Measurements from ENCODE around the gene ARRB1. TPM values are rescaled to one million over a fixed set of nuclear protein-coding genes. Genes with fewer than 3 reads are reported as not detected.
"Not testable (repeated sequence)": the region's sequence is repeated elsewhere in the genome, so short reads cannot be mapped to it uniquely, and the experiment has no call there.

ARRB1 gene
- total RNA-seq, 2 donors from 2014 or later, result 26.3 to 39.6 TPM

GRCh38 chr11:75383246-75383645 is 31.8 kb upstream of the ARRB1 start:
- Mint-ChIP-seq H3K27ac (peak overlapping the region; percentile 32), H3K27me3 (no peaks in the 10 kb centered on the region), H3K4me1 (peaks cover 14% of the 10 kb centered on the region), H3K36me3 (ENCODE audit: low read depth) (no peaks in the 10 kb centered on the region), H3K4me3 (peak overlapping the region; percentile 5)
- DNase-seq (no peak), ATAC-seq (peak; percentile 52)
- no peaks in the 10 kb centered on the region for H3K9me3 ChIP-seq (ENCODE audit: control insufficient read depth, low read length, poor library complexity, severe bottlenecking)

- H3K4me3 Mint-ChIP-seq, result no peak overlapping the region
- no peak for DNase-seq
- H3K27me3 Mint-ChIP-seq, result no peaks in the 10 kb centered on the region
- ATAC-seq, result no peak
- no peaks in the 10 kb centered on the region for H3K36me3 Mint-ChIP-seq (ENCODE audit: low read depth)
- H3K27ac Mint-ChIP-seq, result peak overlapping the region; percentile 49
- peaks cover 14% of the 10 kb centered on the region for H3K4me1 Mint-ChIP-seq
- no peaks in the 10 kb centered on the region for H3K9me3 ChIP-seq (ENCODE audit: control insufficient read depth, low read length, poor library complexity, severe bottlenecking)
These were observed 29.4 kb upstream of the ARRB1 start for GRCh38 chr11:75380716-75381420.

- DNase-seq, result no peak
- Mint-ChIP-seq H3K4me3 (no peak overlapping the region), H3K36me3 (ENCODE audit: low read depth) (no peaks in the 10 kb centered on the region), H3K27ac (no peak overlapping the region), H3K27me3 (no peaks in the 10 kb centered on the region), H3K4me1 (peaks cover 14% of the 10 kb centered on the region)
- no peak for ATAC-seq
- no peaks in the 10 kb centered on the region for H3K9me3 ChIP-seq (ENCODE audit: control insufficient read depth, low read length, poor library complexity, severe bottlenecking)
These were observed 28.8 kb upstream of the ARRB1 start for GRCh38 chr11:75380245-75380644.

GRCh38 chr11:75378776-75379175 is 27.3 kb upstream of the ARRB1 start:
- H3K4me1 Mint-ChIP-seq; ATAC-seq; H3K27ac Mint-ChIP-seq; H3K9me3 ChIP-seq (ENCODE audit: control insufficient read depth, low read length, poor library complexity, severe bottlenecking); H3K27me3 Mint-ChIP-seq; H3K4me3 Mint-ChIP-seq; DNase-seq; H3K36me3 Mint-ChIP-seq (ENCODE audit: low read depth): not testable (repeated sequence)

GRCh38 chr11:75376175-75376574 is 24.7 kb upstream of the ARRB1 start:
- H3K36me3 Mint-ChIP-seq (ENCODE audit: low read depth), result no peaks in the 10 kb centered on the region
- no peak overlapping the region for H3K27ac Mint-ChIP-seq
- H3K9me3 ChIP-seq (ENCODE audit: control insufficient read depth, low read length, poor library complexity, severe bottlenecking), result no peaks in the 10 kb centered on the region
- no peak for ATAC-seq
- no peaks in the 10 kb centered on the region for H3K27me3 Mint-ChIP-seq
- no peak for DNase-seq
- H3K4me3 Mint-ChIP-seq, result no peak overlapping the region
- H3K4me1 Mint-ChIP-seq, result no peaks in the 10 kb centered on the region

GRCh38 chr11:75375626-75376025 is 24.2 kb upstream of the ARRB1 start:
- no peaks in the 10 kb centered on the region for H3K9me3 ChIP-seq (ENCODE audit: control insufficient read depth, low read length, poor library complexity, severe bottlenecking)
- H3K27me3 Mint-ChIP-seq, result no peaks in the 10 kb centered on the region
- no peak for ATAC-seq
- no peak for DNase-seq
- no peaks in the 10 kb centered on the region for H3K36me3 Mint-ChIP-seq (ENCODE audit: low read depth)
- H3K27ac Mint-ChIP-seq, result peak overlapping the region; percentile 83
- H3K4me3 Mint-ChIP-seq, result no peak overlapping the region
- no peaks in the 10 kb centered on the region for H3K4me1 Mint-ChIP-seq

GRCh38 chr11:75374646-75375045 is 23.2 kb upstream of the ARRB1 start:
- no peak for ATAC-seq
- Mint-ChIP-seq H3K4me1 (peaks cover 2% of the 10 kb centered on the region), H3K4me3 (no peak overlapping the region), H3K36me3 (ENCODE audit: low read depth) (no peaks in the 10 kb centered on the region), H3K27me3 (no peaks in the 10 kb centered on the region), H3K27ac (no peak overlapping the region)
- no peak for DNase-seq
- no peaks in the 10 kb centered on the region for H3K9me3 ChIP-seq (ENCODE audit: control insufficient read depth, low read length, poor library complexity, severe bottlenecking)

GRCh38 chr11:75373201-75373600 is 21.7 kb upstream of the ARRB1 start:
- no peak overlapping the region for H3K4me3 Mint-ChIP-seq
- ATAC-seq (no peak), DNase-seq (no peak)
- H3K27me3 Mint-ChIP-seq, result no peaks in the 10 kb centered on the region
- peaks cover 2% of the 10 kb centered on the region for H3K4me1 Mint-ChIP-seq
- H3K27ac Mint-ChIP-seq, result no peak overlapping the region
- H3K36me3 Mint-ChIP-seq (ENCODE audit: low read depth), result no peaks in the 10 kb centered on the region
- no peaks in the 10 kb centered on the region for H3K9me3 ChIP-seq (ENCODE audit: control insufficient read depth, low read length, poor library complexity, severe bottlenecking)

- H3K4me3 Mint-ChIP-seq, result no peak overlapping the region
- no peak for ATAC-seq
- peaks cover 2% of the 10 kb centered on the region for H3K4me1 Mint-ChIP-seq
- no peak for DNase-seq
- no peaks in the 10 kb centered on the region for H3K36me3 Mint-ChIP-seq (ENCODE audit: low read depth)
- no peaks in the 10 kb centered on the region for H3K27me3 Mint-ChIP-seq
- H3K27ac Mint-ChIP-seq, result no peak overlapping the region
- no peaks in the 10 kb centered on the region for H3K9me3 ChIP-seq (ENCODE audit: control insufficient read depth, low read length, poor library complexity, severe bottlenecking)
These were observed 20.8 kb upstream of the ARRB1 start for GRCh38 chr11:75371949-75372876.

- Mint-ChIP-seq H3K27ac (no peak overlapping the region), H3K4me1 (peaks cover 2% of the 10 kb centered on the region), H3K27me3 (no peaks in the 10 kb centered on the region), H3K4me3 (no peak overlapping the region), H3K36me3 (ENCODE audit: low read depth) (no peaks in the 10 kb centered on the region)
- no peaks in the 10 kb centered on the region for H3K9me3 ChIP-seq (ENCODE audit: control insufficient read depth, low read length, poor library complexity, severe bottlenecking)
- no peak for ATAC-seq
- DNase-seq, result no peak
These were observed 18.2 kb upstream of the ARRB1 start for GRCh38 chr11:75369560-75370255.

- not testable (repeated sequence) for H3K4me1 Mint-ChIP-seq; H3K9me3 ChIP-seq (ENCODE audit: control insufficient read depth, low read length, poor library complexity, severe bottlenecking); DNase-seq; H3K36me3 Mint-ChIP-seq (ENCODE audit: low read depth); ATAC-seq; H3K4me3 Mint-ChIP-seq; H3K27ac Mint-ChIP-seq; H3K27me3 Mint-ChIP-seq
These were observed 15.4 kb upstream of the ARRB1 start for GRCh38 chr11:75366826-75367225.

- Mint-ChIP-seq H3K4me1 (peaks cover 2% of the 10 kb centered on the region), H3K27me3 (peaks cover 5% of the 10 kb centered on the region), H3K4me3 (no peak overlapping the region), H3K36me3 (ENCODE audit: low read depth) (no peaks in the 10 kb centered on the region), H3K27ac (no peak overlapping the region)
- no peak for DNase-seq
- no peaks in the 10 kb centered on the region for H3K9me3 ChIP-seq (ENCODE audit: control insufficient read depth, low read length, poor library complexity, severe bottlenecking)
- ATAC-seq, result no peak
These were observed 14.3 kb upstream of the ARRB1 start for GRCh38 chr11:75365711-75366181.

- not testable (repeated sequence) for H3K36me3 Mint-ChIP-seq (ENCODE audit: low read depth); ATAC-seq
These were observed 10.8 kb upstream of the ARRB1 start for GRCh38 chr11:75362285-75362684.

More at GRCh38 chr11:75362285-75362684, 10.8 kb upstream of the ARRB1 start:
- H3K27ac Mint-ChIP-seq; H3K9me3 ChIP-seq (ENCODE audit: control insufficient read depth, low read length, poor library complexity, severe bottlenecking); DNase-seq; H3K4me1 Mint-ChIP-seq; H3K27me3 Mint-ChIP-seq; H3K4me3 Mint-ChIP-seq: not testable (repeated sequence)

Measured in T-helper 17 cell (primary cell).